Endothelial cell of umbilical vein (primary cell): Measurements from ENCODE around the gene GAS7. TPM values are rescaled to one million over a fixed set of nuclear protein-coding genes. Genes with fewer than 3 reads are reported as not detected.

ENCODE experiments used
- BruUV-seq: library from RNA; stranded (reverse); fragments of 400-500 nt; replicated peaks from 2 replicates; lab custom pipeline; 2021; lab: Mats Ljungman, UMichigan
- CTCF ChIA-PET: fragments of 300-600, 350-600 bp; sonication (Branson Sonifier 250); formaldehyde crosslinking; loops from one replicate; lab custom pipeline; 2021; ENCODE audit warnings: antibody characterized with exemption, inconsistent platforms; lab: Charles Lee
- POLR2A ChIA-PET: fragments of 300-600, 350-600 bp; sonication (Branson Sonifier 250); formaldehyde crosslinking; loops from one replicate; lab custom pipeline; 2021; ENCODE audit warnings: antibody characterized with exemption, inconsistent platforms; lab: Charles Lee
- DNase-seq: peaks from one replicate; pipeline ENCODE4 v3.0.0-alpha.2; 2011; ENCODE audit warnings: low read depth, low spot score
- FAIRE-seq: peaks from 2 replicates; lab custom pipeline; 2011; peaks lifted over from hg19 to GRCh38; lab: Jason Lieb, UNC
- H2AFZ ChIP-seq: 2 replicates; pipeline ENCODE4 v1.6.0; 2012; ENCODE audit warnings: low read depth, low read length, control low read depth, inconsistent platforms
- H3K27ac ChIP-seq: 2 replicates; pipeline ENCODE4 v1.5.1; 2011; ENCODE audit warnings: low read depth, mild to moderate bottlenecking, control low read depth, low read length, moderate library complexity; ENCODE audit not compliant: insufficient read depth
- H3K27me3 ChIP-seq, 2 experiments: 2 replicates each; pipeline versions ENCODE4 v1.6.0 to v1.6.1; 2011; ENCODE audit warnings: low read length in 2 of 2, mixed read lengths in 1 of 2; ENCODE audit not compliant: control insufficient read depth in 2 of 2, insufficient read depth in 2 of 2
- H3K36me3 ChIP-seq, 2 experiments: 2 replicates in 1 of 2; 3 replicates in 1 of 2; pipeline ENCODE4 v1.5.1; 2011; ENCODE audit warnings: low read length in 2 of 2, mild to moderate bottlenecking in 1 of 2, moderate library complexity in 1 of 2; ENCODE audit not compliant: control insufficient read depth in 2 of 2, insufficient read depth in 2 of 2; ENCODE audit errors: extremely low read depth in 1 of 2
- H3K4me1 ChIP-seq: 3 replicates; pipeline ENCODE4 v1.5.1; 2011; ENCODE audit warnings: mild to moderate bottlenecking, low read length; ENCODE audit not compliant: control insufficient read depth, insufficient read depth; ENCODE audit errors: extremely low read depth
- H3K4me2 ChIP-seq: 2 replicates; pipeline ENCODE4 v1.6.1; 2011; ENCODE audit warnings: low read length, control low read depth, mixed read lengths; ENCODE audit not compliant: insufficient read depth
- H3K4me3 ChIP-seq, 3 experiments: fragments of 200-600 bp in 1 of 3; sonication (generic), shearing (Covaris generic) in 1 of 3; replicated peaks in 1 of 3; 2 replicates each; pipeline ENCODE4 v1.5.1; 2011 to 2016; ENCODE audit warnings: control low read depth in 3 of 3, low read length in 3 of 3, mild to moderate bottlenecking in 2 of 3, inconsistent platforms in 1 of 3, low read depth in 1 of 3, moderate library complexity in 1 of 3; ENCODE audit not compliant: insufficient read depth in 1 of 3
- H3K79me2 ChIP-seq: 2 replicates; pipeline ENCODE4 v1.6.0; 2012; ENCODE audit warnings: low read length, inconsistent platforms; ENCODE audit not compliant: control insufficient read depth, insufficient read depth
- H3K9ac ChIP-seq: replicated peaks from 2 replicates; pipeline ENCODE3; 2011; ENCODE audit warnings: low read length, control low read depth; ENCODE audit not compliant: insufficient read depth; ENCODE audit errors: extremely low read depth
- H3K9me1 ChIP-seq: replicated peaks from 3 replicates; pipeline ENCODE4 v1.6.0; 2011; ENCODE audit warnings: mild to moderate bottlenecking, low read length; ENCODE audit not compliant: control insufficient read depth, insufficient read depth; ENCODE audit errors: extremely low read depth
- H3K9me3 ChIP-seq: replicated peaks from 2 replicates; pipeline ENCODE4 v1.5.1; 2012; ENCODE audit warnings: low read length, inconsistent platforms; ENCODE audit not compliant: control insufficient read depth, insufficient read depth
- H4K20me1 ChIP-seq: replicated peaks from 2 replicates; pipeline ENCODE3; 2011; ENCODE audit warnings: mild to moderate bottlenecking, low read length; ENCODE audit not compliant: control insufficient read depth, insufficient read depth; ENCODE audit errors: extremely low read depth
- CTCF ChIP-seq, 2 donors: IDR thresholded peaks; 1 replicate in 1 of 2; 2 replicates in 1 of 2; pipeline ENCODE4 v1.5.1; 2011; ENCODE audit warnings: low read length in 2 of 2, mild to moderate bottlenecking in 2 of 2, moderate library complexity in 2 of 2, control low read depth in 1 of 2, inconsistent platforms in 1 of 2, low read depth in 1 of 2; ENCODE audit not compliant: insufficient read depth in 1 of 2; ENCODE audit errors: extremely low read depth in 1 of 2
- EZH2 ChIP-seq: IDR thresholded peaks from 2 replicates; pipeline ENCODE4 v1.6.1; 2012; ENCODE audit warnings: borderline replicate concordance, low read depth, mild to moderate bottlenecking, moderate library complexity, low read length, inconsistent platforms; ENCODE audit not compliant: severe bottlenecking
- FOS ChIP-seq: IDR thresholded peaks from 2 replicates; pipeline ENCODE4 v1.6.1; 2011; ENCODE audit warnings: mild to moderate bottlenecking, low read length, moderate library complexity, borderline replicate concordance; ENCODE audit not compliant: insufficient read depth
- GATA2 ChIP-seq: IDR thresholded peaks from 2 replicates; pipeline ENCODE4 v1.7.0; 2011; ENCODE audit warnings: low read depth, mild to moderate bottlenecking, moderate library complexity, mixed read lengths, low read length; ENCODE audit not compliant: insufficient read length, insufficient read depth
- JUN ChIP-seq: IDR thresholded peaks from 2 replicates; pipeline ENCODE4 v1.6.1; 2011; ENCODE audit warnings: borderline replicate concordance, low read depth; ENCODE audit not compliant: insufficient read length, insufficient read depth
- MAX ChIP-seq: IDR thresholded peaks from 2 replicates; pipeline ENCODE4 v1.6.1; 2011; ENCODE audit not compliant: insufficient read depth, insufficient read length
- MYC ChIP-seq: IDR thresholded peaks from one replicate; pipeline ENCODE4 v1.6.1; 2011; ENCODE audit warnings: mild to moderate bottlenecking, low read depth, low read length
- POLR2A ChIP-seq: IDR thresholded peaks from 2 replicates; pipeline ENCODE4 v1.6.1; 2012; ENCODE audit warnings: low read depth, mild to moderate bottlenecking, control low read depth, low read length
- POLR2AphosphoS5 ChIP-seq: IDR thresholded peaks from 2 replicates; pipeline ENCODE4 v1.6.1; 2012; ENCODE audit warnings: low read depth, mild to moderate bottlenecking, control low read depth, low read length, moderate library complexity; ENCODE audit not compliant: insufficient read depth
- dilution Hi-C: fragments of 300-500 bp; cut with MboI; formaldehyde crosslinking; loops from one replicate; pipeline ENCODE4 v1.15.0; 2019; ENCODE audit warnings: low sequenced_read_pairs; ENCODE audit not compliant: extremely low pct_ligation_motif_present
- intact Hi-C: fragments of 100-400 bp; cut with micrococcal nuclease; formaldehyde crosslinking; loops from one replicate; pipeline ENCODE4 v1.10.0; 2022
- polyA plus RNA-seq, 4 experiments: library from polyadenylated mRNA; depleted of rRNA in 3 of 4; stranded (reverse) in 3 of 4; unstranded in 1 of 4; fragments of >200 nt; gene quantifications; 2 replicates each; pipeline versions ENCODE4 v1.2.1 to v1.2.3, GENCODE V29; 2011 to 2012; ENCODE audit warnings: missing spikeins in 1 of 4
- total RNA-seq: library from RNA; stranded (reverse); gene quantifications from 2 replicates; pipeline ENCODE4 v1.2.3, GENCODE V29; 2021

GAS7 gene
- total and polyA plus RNA-seq, 2 donors (not counting 3 experiments of a cell fraction or from before 2014, with no cell fraction given) = not detected

GRCh38 chr17:9935408-9935807 lies 263.0 kb downstream of the GAS7 start:
- DNase-seq (no peak), FAIRE-seq (no peak)
- CTCF ChIA-PET = interaction anchor here (1.4 kb wide), 1 partner anchor 11 kb away, joined by 3 read pairs; no protein-coding TSS in a partner anchor
- H3K9me3 ChIP-seq = peaks cover 4% of the 10 kb centered on the region
- POLR2A ChIA-PET = no interaction called here
- no peaks in the 10 kb centered on the region for H4K20me1 ChIP-seq
- no peaks in the 10 kb centered on the region for H3K36me3 ChIP-seq
- H3K4me1 ChIP-seq = no peaks in the 10 kb centered on the region
- H2AFZ ChIP-seq = no peak overlapping the region
- no peaks in the 10 kb centered on the region for H3K9me1 ChIP-seq
- intact Hi-C loops = no loop called here
- BruUV-seq = no TSS peak
- no peak overlapping the region for H3K9ac ChIP-seq
- H3K4me2 ChIP-seq = no peak overlapping the region
- dilution Hi-C loops = no loop called here
- no peak overlapping the region for H3K27ac ChIP-seq
- H3K4me3 ChIP-seq = no peak overlapping the region
- H3K79me2 ChIP-seq = no peaks in the 10 kb centered on the region
- H3K27me3 ChIP-seq = no peaks in the 10 kb centered on the region
- no peak for TF ChIP-seq POLR2AphosphoS5
- no peak for TF ChIP-seq FOS
- no peak for TF ChIP-seq EZH2
- no peak for TF ChIP-seq POLR2A
- no peak for TF ChIP-seq GATA2
- TF ChIP-seq MYC = no peak
- TF ChIP-seq JUN = no peak
- no peak for TF ChIP-seq CTCF (IDR thresholded peaks at IDR 0.05; ENCODE audit: extremely low read depth in 1 of 2, insufficient read depth in 1 of 2, low read depth in 1 of 2, low read length in 2 of 2)
- no peak for TF ChIP-seq MAX
